Superior temporal gyrus (tissue), 1 donor: ENCODE results near the gene FGF21.
"Not testable (repeated sequence)": the region's sequence is repeated elsewhere in the genome, so short reads cannot be mapped to it uniquely, and the experiment has no call there.

Source experiments
- DNase-seq: peaks from one replicate; pipeline ENCODE4 v3.0.0-alpha.2; 2016; ENCODE audit errors: extremely low spot score

The FGF21 gene

GRCh38 chr19:48751845-48752495, 3.4 kb upstream of the FGF21 start:
- DNase-seq, result no peak

GRCh38 chr19:48752496-48753365, 2.6 kb upstream of the FGF21 start, which contains the start of gene FUT1:
Gene FUT1 (minus strand): TSS chr19:48752641. CDS start chr19:48751281, 1,360 bp downstream.
- DNase-seq, result no peak

GRCh38 chr19:48755787-48756186, 463 bp downstream of the FGF21 start:
- DNase-seq, result no peak

- DNase-seq, result no peak
Observed at GRCh38 chr19:48756212-48756611, 888 bp downstream of the FGF21 start.

GRCh38 chr19:48756686-48757085, 1.4 kb downstream of the FGF21 start:
- no peak for DNase-seq

- no peak for DNase-seq
Observed at GRCh38 chr19:48757089-48757675, 1.9 kb downstream of the FGF21 start.

GRCh38 chr19:48757741-48758144, 2.4 kb downstream of the FGF21 start:
- no peak for DNase-seq

GRCh38 chr19:48760504-48761205, 5.3 kb downstream of the FGF21 start:
- no peak for DNase-seq

- not testable (repeated sequence) for DNase-seq
Observed at GRCh38 chr19:48765816-48766215, 10.5 kb downstream of the FGF21 start.

GRCh38 chr19:48768171-48768753, 12.9 kb downstream of the FGF21 start:
- not testable (repeated sequence) for DNase-seq

GRCh38 chr19:48768994-48769713, 13.8 kb downstream of the FGF21 start:
- no peak for DNase-seq

GRCh38 chr19:48770266-48770665, 14.9 kb downstream of the FGF21 start:
- no peak for DNase-seq

- no peak for DNase-seq
Observed at GRCh38 chr19:48770734-48771472, 15.6 kb downstream of the FGF21 start.

- no peak for DNase-seq
Observed at GRCh38 chr19:48772503-48772953, 17.2 kb downstream of the FGF21 start.

- no peak for DNase-seq
Observed at GRCh38 chr19:48777139-48777538, 21.8 kb downstream of the FGF21 start.

GRCh38 chr19:48777720-48778119, 22.4 kb downstream of the FGF21 start:
- no peak for DNase-seq

GRCh38 chr19:48779636-48780035, 24.3 kb downstream of the FGF21 start:
- DNase-seq, result no peak

GRCh38 chr19:48780631-48781391, 25.5 kb downstream of the FGF21 start:
- no peak for DNase-seq

- no peak for DNase-seq
Observed at GRCh38 chr19:48784527-48784926, 29.2 kb downstream of the FGF21 start.
